ENCODE data around the gene HUNK. TPM values are rescaled to one million over a fixed set of nuclear protein-coding genes. Genes with fewer than 3 reads are reported as not detected.

HUNK gene
- total and polyA plus RNA-seq, 12 donors: 0.13 to 1.4 (median 0.54) TPM

DNA sequence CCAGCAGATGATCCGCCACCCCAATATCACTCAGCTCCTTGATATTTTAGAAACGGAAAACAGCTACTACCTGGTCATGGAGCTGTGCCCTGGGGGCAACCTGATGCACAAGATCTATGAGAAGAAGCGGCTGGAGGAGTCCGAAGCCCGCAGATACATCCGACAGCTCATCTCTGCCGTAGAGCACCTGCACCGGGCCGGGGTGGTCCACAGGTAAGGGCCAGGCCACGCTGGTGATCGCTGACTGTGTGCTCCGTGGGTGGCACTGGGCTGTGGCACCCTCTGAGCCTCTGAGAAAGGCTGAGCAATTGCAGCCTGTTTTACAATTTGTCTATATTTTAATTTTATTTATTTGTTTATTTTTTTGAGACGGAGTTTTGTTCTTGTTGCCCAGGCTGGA lies 51.7 kb downstream of the HUNK start:
- 89 to 96% (median 94%) methylated on average over 13 of the region's 13 CpGs for WGBS, 4 donors
- no peak for TF ChIP-seq CTCF (IDR thresholded peaks at IDR 0.05)
- no peak for TF ChIP-seq POLR2A (IDR thresholded peaks at IDR 0.05)
- DNase-seq: no peak
- H3K36me3 ChIP-seq (replicated peaks in 1 of 2): no peaks in the 10 kb centered on the region
- H3K4me1 ChIP-seq (replicated peaks in 1 of 2): no peaks in the 10 kb centered on the region
- intact Hi-C loops (cut with DNase I): no loop called here
- no peak overlapping the region for H3K4me3 ChIP-seq
- H3K27ac ChIP-seq: no peak overlapping the region
- no peaks in the 10 kb centered on the region for H3K9me3 ChIP-seq (replicated peaks in 1 of 3)
- H3K27me3 ChIP-seq: no peaks in the 10 kb centered on the region

GRCh38 chr21:31926498-31926897 lies 53.7 kb downstream of the HUNK start:
- Histone ChIP-seq H3K4me1 (replicated peaks in 1 of 2) (no peaks in the 10 kb centered on the region), H3K36me3 (replicated peaks in 1 of 2) (no peaks in the 10 kb centered on the region), H3K4me3 (no peak overlapping the region), H3K9me3 (replicated peaks in 1 of 3) (no peaks in the 10 kb centered on the region), H3K27me3 (no peaks in the 10 kb centered on the region), H3K27ac (no peak overlapping the region)
- 95 to 99% (median 96%) methylated on average over 3 of the region's 3 CpGs for WGBS, 4 donors
- no peak for TF ChIP-seq CTCF (IDR thresholded peaks at IDR 0.05)
- TF ChIP-seq POLR2A (IDR thresholded peaks at IDR 0.05): no peak
- intact Hi-C loops (cut with DNase I): no loop called here
- DNase-seq: no peak

DNA sequence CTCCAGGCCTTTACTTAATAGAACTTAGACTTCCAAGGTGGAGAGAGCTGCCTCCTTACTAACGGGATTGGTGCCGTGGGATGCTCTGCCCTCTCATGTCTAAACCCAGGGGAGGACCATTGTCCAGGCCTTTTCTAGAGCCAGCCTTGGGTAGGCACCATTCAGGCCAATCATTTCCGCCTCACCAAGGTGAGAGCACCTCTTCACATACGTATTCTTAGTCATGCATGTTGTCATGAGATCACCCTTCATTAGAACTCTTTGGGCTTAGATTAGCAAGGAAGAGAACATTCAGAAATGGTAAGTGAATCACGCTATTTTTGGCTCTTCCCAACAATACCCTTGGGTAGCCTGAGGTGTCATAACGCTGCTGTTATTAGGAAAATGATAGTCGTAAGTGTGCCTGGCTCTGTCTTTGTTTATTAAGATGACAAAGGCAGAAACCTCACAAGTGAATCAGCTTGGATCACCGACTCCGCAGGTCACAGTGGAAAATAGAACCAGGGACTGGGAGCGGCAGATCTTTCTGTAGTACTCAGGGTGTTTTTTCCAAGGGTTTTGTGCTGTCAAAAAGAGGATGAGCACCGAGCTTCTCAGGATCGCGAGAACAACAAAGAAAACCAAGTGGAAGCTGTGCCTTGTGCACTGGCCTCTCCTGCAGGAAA lies 55.0 kb downstream of the HUNK start:
- WGBS, 4 donors: 75 to 84% (median 80%) methylated on average over 13 of the region's 13 CpGs
- DNase-seq: no peak
- intact Hi-C loops (cut with DNase I): no loop called here
- no peak overlapping the region for H3K4me3 ChIP-seq
- TF ChIP-seq CTCF (IDR thresholded peaks at IDR 0.05): no peak
- TF ChIP-seq POLR2A (IDR thresholded peaks at IDR 0.05): no peak
- no peaks in the 10 kb centered on the region for H3K27me3 ChIP-seq
- no peaks in the 10 kb centered on the region for H3K36me3 ChIP-seq (replicated peaks in 1 of 2)
- no peaks in the 10 kb centered on the region for H3K9me3 ChIP-seq (replicated peaks in 1 of 3)
- H3K27ac ChIP-seq: no peak overlapping the region
- H3K4me1 ChIP-seq (replicated peaks in 1 of 2): no peaks in the 10 kb centered on the region

DNA sequence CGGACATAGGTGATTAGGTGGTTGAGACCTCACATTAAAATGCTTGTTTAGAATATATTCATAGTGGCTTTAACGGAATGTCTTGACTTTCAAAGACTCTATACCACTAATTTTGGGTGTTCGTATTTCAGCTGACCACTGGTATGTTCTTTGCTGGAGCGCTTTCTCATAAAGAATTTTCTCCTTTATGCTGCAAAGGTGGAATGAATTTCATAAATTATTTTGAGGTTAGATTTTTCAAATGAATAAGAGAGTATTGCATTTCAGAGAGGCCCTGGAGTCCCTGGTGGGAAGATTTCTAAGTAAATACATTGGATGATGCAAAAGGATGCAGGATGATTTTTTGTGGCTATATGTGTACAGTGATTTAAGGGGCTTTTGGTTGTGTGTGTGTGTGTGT lies 55.8 kb downstream of the HUNK start:
- Histone ChIP-seq H3K27ac (no peak overlapping the region), H3K27me3 (no peaks in the 10 kb centered on the region), H3K9me3 (replicated peaks in 1 of 3) (no peaks in the 10 kb centered on the region), H3K4me3 (no peak overlapping the region), H3K36me3 (replicated peaks in 1 of 2) (no peaks in the 10 kb centered on the region), H3K4me1 (replicated peaks in 1 of 2) (no peaks in the 10 kb centered on the region)
- DNase-seq: no peak
- TF ChIP-seq POLR2A (IDR thresholded peaks at IDR 0.05) (no peak), CTCF (IDR thresholded peaks at IDR 0.05) (no peak)
- WGBS, 4 donors: 89 to 92% (median 91%) methylated on average over 4 of the region's 4 CpGs
- intact Hi-C loops (cut with DNase I): no loop called here

Data from adrenal gland (tissue), 12 donors.